Measurements from ENCODE around the gene NCOA6. TPM values are rescaled to one million over a fixed set of nuclear protein-coding genes. Genes with fewer than 3 reads are reported as not detected.

The NCOA6 gene
- total RNA-seq, 1 experiment from 2014 or later = 9.8 TPM

DNA sequence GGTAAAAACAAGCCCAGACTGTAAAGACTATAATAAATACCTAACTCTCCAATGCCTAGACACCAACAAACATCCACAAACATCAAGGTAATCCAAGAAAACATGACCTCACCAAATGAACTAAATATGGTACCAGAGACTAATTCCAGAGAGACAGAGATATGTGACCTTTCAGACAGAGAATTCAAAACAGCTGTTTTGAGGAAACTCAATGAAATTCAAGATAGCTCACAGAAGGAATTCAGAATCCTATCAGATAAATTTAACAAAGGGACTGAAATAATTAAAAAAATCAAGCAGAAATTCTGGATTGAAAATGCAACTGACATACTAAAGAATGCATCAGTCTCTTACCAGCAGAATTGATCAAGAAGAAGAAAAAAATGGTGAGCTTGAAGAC is 26.6 kb downstream of the NCOA6 start:
- no peak for ATAC-seq
- peaks cover 81% of the 10 kb centered on the region for H3K79me2 ChIP-seq (ENCODE audit: low read length)
- no peak overlapping the region for H3K27ac ChIP-seq (ENCODE audit: low read length)
- H3K4me2 ChIP-seq (ENCODE audit: low read length) = no peak overlapping the region
- H3K9ac ChIP-seq (ENCODE audit: low read length) = no peak overlapping the region
- TF ChIP-seq EZH2phosphoT487 (IDR thresholded peaks at IDR 0.05; ENCODE audit: borderline replicate concordance, low read length) (no peak), EZH2 (IDR thresholded peaks at IDR 0.05; ENCODE audit: low read length, unreplicated experiment) (no peak)
- TF ChIP-seq, protein P1, sequence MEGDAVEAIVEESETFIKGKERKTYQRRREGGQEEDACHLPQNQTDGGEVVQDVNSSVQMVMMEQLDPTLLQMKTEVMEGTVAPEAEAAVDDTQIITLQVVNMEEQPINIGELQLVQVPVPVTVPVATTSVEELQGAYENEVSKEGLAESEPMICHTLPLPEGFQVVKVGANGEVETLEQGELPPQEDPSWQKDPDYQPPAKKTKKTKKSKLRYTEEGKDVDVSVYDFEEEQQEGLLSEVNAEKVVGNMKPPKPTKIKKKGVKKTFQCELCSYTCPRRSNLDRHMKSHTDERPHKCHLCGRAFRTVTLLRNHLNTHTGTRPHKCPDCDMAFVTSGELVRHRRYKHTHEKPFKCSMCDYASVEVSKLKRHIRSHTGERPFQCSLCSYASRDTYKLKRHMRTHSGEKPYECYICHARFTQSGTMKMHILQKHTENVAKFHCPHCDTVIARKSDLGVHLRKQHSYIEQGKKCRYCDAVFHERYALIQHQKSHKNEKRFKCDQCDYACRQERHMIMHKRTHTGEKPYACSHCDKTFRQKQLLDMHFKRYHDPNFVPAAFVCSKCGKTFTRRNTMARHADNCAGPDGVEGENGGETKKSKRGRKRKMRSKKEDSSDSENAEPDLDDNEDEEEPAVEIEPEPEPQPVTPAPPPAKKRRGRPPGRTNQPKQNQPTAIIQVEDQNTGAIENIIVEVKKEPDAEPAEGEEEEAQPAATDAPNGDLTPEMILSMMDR (conservative IDR thresholded peaks at IDR 0.05; ENCODE audit: low read depth, low read length) = no peak
- no peaks in the 10 kb centered on the region for H3K9me3 ChIP-seq (ENCODE audit: low read length)
- H4K20me1 ChIP-seq (ENCODE audit: low read length) = peaks cover 8% of the 10 kb centered on the region; the same call in 1 of the 2 replicates
- POLR2A ChIA-PET (ENCODE audit: unreplicated experiment) = no interaction called here
- H3K36me3 ChIP-seq (ENCODE audit: low read depth, low read length) = no peaks in the 10 kb centered on the region
- H3F3A ChIP-seq (ENCODE audit: low read length, unreplicated experiment) = no peaks in the 10 kb centered on the region
- no peak overlapping the region for H3K4me3 ChIP-seq (ENCODE audit: low read length)
- no peak overlapping the region for H2AFZ ChIP-seq (ENCODE audit: low read length)
- H3K9me2 ChIP-seq (replicated peaks; ENCODE audit: low read length) = no peaks in the 10 kb centered on the region
- no peaks in the 10 kb centered on the region for H3K4me1 ChIP-seq (ENCODE audit: insufficient read depth, low read length)
- CTCF ChIA-PET = interaction anchor here (0.7 kb wide), 1 partner anchor 11 kb away, joined by 3 read pairs; no protein-coding TSS in a partner anchor
- intact Hi-C loops (cut with micrococcal nuclease) = no loop called here
- BruUV-seq (replicated peaks) = no TSS peak
- H3K27me3 ChIP-seq (ENCODE audit: low read length) = no peaks in the 10 kb centered on the region
- no peak for DNase-seq

DNA sequence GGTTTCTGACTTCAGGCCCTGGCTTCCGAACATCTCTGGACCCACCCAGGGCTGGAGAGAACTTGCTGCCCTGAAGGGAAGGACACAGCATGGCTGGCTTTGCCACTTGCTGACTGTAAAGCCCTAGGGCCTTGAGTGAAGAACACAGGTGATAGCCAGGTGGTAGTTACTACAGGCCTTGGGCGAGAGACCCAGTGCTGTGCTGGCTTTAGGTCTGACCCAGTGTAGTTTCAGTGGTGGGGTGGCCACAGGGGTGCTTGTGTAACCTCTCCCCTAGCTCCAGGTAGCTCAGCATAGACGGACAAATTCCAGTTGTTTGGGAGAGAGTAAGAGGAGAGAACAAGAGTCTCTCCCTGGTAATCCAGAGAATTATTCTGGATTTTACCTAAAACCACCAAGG is 27.1 kb downstream of the NCOA6 start:
- Histone ChIP-seq H3K4me1 (ENCODE audit: insufficient read depth, low read length) (no peaks in the 10 kb centered on the region), H2AFZ (ENCODE audit: low read length) (no peak overlapping the region), H4K20me1 (ENCODE audit: low read length) (peaks cover 8% of the 10 kb centered on the region; the same call in 1 of the 2 replicates), H3K27ac (ENCODE audit: low read length) (no peak overlapping the region), H3K9me2 (replicated peaks; ENCODE audit: low read length) (no peaks in the 10 kb centered on the region), H3K36me3 (ENCODE audit: low read depth, low read length) (no peaks in the 10 kb centered on the region), H3K79me2 (ENCODE audit: low read length) (peaks cover 81% of the 10 kb centered on the region), H3K4me3 (ENCODE audit: low read length) (no peak overlapping the region), H3K27me3 (ENCODE audit: low read length) (no peaks in the 10 kb centered on the region), H3K9ac (ENCODE audit: low read length) (no peak overlapping the region), H3K4me2 (ENCODE audit: low read length) (no peak overlapping the region), H3F3A (ENCODE audit: low read length, unreplicated experiment) (no peaks in the 10 kb centered on the region), H3K9me3 (ENCODE audit: low read length) (no peaks in the 10 kb centered on the region)
- ChIA-PET CTCF (no interaction called here), POLR2A (ENCODE audit: unreplicated experiment) (no interaction called here)
- no peak for DNase-seq
- ATAC-seq = no peak
- intact Hi-C loops (cut with micrococcal nuclease) = no loop called here
- BruUV-seq (replicated peaks) = no TSS peak
- TF ChIP-seq EZH2 (IDR thresholded peaks at IDR 0.05; ENCODE audit: low read length, unreplicated experiment) (no peak), EZH2phosphoT487 (IDR thresholded peaks at IDR 0.05; ENCODE audit: borderline replicate concordance, low read length) (no peak)
- TF ChIP-seq, protein P1 (conservative IDR thresholded peaks at IDR 0.05; ENCODE audit: low read depth, low read length) = no peak

DNA sequence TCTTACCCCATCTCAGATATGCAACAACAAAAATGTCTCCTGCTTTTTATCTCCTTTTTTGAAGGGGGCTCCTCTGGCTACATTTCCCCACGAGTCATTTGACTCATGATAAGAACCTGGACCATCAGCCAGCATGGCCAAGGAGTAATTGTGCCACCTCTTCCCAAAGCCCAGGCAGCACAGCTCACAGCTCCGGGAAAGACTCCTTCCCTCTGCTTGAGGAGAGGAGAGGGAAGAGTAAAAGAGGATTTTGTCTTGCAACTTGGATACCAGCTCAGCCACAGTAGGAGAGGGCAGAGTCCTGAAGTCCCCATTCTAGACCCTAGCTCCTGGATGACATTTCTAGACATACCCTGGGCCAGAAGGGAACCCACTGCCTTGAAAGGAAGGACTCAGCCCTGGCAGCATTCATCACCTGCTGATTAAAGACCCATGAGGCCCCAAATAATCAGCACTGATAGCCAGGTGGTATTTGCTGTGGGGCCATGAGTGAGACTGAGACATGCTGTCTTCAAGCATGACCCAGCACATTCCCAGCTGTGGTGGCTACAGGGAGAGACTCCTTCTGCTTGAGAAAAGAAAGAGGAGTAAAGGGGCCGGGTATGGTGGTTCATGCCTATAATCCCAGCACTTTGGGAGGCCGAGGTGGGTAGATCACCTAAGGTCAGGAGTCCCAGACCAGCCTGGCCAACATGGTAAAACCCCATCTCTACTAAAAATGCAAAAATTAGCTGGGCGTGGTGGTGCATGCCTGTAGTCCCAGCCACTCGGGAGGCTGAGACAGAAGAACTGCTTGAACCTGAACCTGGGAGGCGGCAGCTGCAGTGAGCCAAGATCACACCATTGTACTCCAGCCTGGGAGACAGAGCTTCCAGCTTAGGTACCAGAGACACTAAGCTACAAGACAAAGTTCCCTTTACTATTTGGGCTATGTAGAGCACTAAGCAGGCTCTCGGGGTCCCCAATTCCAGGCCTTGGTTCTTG is 28.1 kb downstream of the NCOA6 start:
- Histone ChIP-seq H2AFZ (ENCODE audit: low read length) (no peak overlapping the region), H3K4me1 (ENCODE audit: insufficient read depth, low read length) (peaks cover 2% of the 10 kb centered on the region), H3K9me3 (ENCODE audit: low read length) (no peaks in the 10 kb centered on the region), H3K9ac (ENCODE audit: low read length) (no peak overlapping the region), H3F3A (ENCODE audit: low read length, unreplicated experiment) (no peaks in the 10 kb centered on the region), H3K27me3 (ENCODE audit: low read length) (no peaks in the 10 kb centered on the region), H4K20me1 (ENCODE audit: low read length) (peaks cover 12% of the 10 kb centered on the region; the same call in 1 of the 2 replicates), H3K79me2 (ENCODE audit: low read length) (peaks cover 83% of the 10 kb centered on the region), H3K9me2 (replicated peaks; ENCODE audit: low read length) (no peaks in the 10 kb centered on the region), H3K4me2 (ENCODE audit: low read length) (no peak overlapping the region), H3K4me3 (ENCODE audit: low read length) (no peak overlapping the region), H3K27ac (ENCODE audit: low read length) (no peak overlapping the region), H3K36me3 (ENCODE audit: low read depth, low read length) (no peaks in the 10 kb centered on the region)
- no peak for DNase-seq
- intact Hi-C loops (cut with micrococcal nuclease) = no loop called here
- CTCF ChIA-PET = no interaction called here
- TF ChIP-seq, protein P1 (conservative IDR thresholded peaks at IDR 0.05; ENCODE audit: low read depth, low read length) = no peak
- TF ChIP-seq EZH2phosphoT487 (IDR thresholded peaks at IDR 0.05; ENCODE audit: borderline replicate concordance, low read length) = no peak
- no peak for TF ChIP-seq EZH2 (IDR thresholded peaks at IDR 0.05; ENCODE audit: low read length, unreplicated experiment)
- POLR2A ChIA-PET (ENCODE audit: unreplicated experiment) = interaction anchor here (0.6 to 0.7 kb wide), 2 partner anchors 24 to 59 kb away, joined by 3 to 17 read pairs; no protein-coding TSS in a partner anchor
- BruUV-seq (replicated peaks) = no TSS peak
- no peak for ATAC-seq

Measured in PC-3 (cell line).